HEK293 (cell line): ENCODE results near the gene C17orf107.

Experiments used
- BCL11A ChIP-seq: fragments of 450-650 bp; formaldehyde crosslinking; IDR thresholded peaks from 2 replicates; pipeline ENCODE4 v1.5.1; 2016; ENCODE audit warnings: low read depth, missing biosample characterization, missing genetic modification characterization
- FEZF1 ChIP-seq: fragments of 450-650 bp; formaldehyde crosslinking; IDR thresholded peaks from 2 replicates; pipeline ENCODE4 v1.5.1; 2016; ENCODE audit warnings: missing biosample characterization, missing genetic modification characterization
- GLI2 ChIP-seq: fragments of 450-650 bp; formaldehyde crosslinking; IDR thresholded peaks from 2 replicates; pipeline ENCODE4; 2017; ENCODE audit warnings: missing biosample characterization, missing genetic modification characterization, low read depth, borderline replicate concordance
- IKZF3 ChIP-seq: fragments of 450-650 bp; IDR thresholded peaks from 2 replicates; pipeline ENCODE4 v1.5.0; 2018; ENCODE audit warnings: missing biosample characterization, mild to moderate bottlenecking, missing genetic modification characterization, moderate library complexity
- MYNN ChIP-seq: fragments of 450-650 bp; formaldehyde crosslinking; IDR thresholded peaks from 2 replicates; pipeline ENCODE4 v1.5.1; 2016; ENCODE audit warnings: missing biosample characterization, missing genetic modification characterization, borderline replicate concordance
- OVOL3 ChIP-seq: fragments of 450-650 bp; formaldehyde crosslinking; IDR thresholded peaks from 2 replicates; pipeline ENCODE4 v1.5.1; 2016; ENCODE audit warnings: missing biosample characterization, missing genetic modification characterization
- SCRT2 ChIP-seq: fragments of 450-650 bp; formaldehyde crosslinking; IDR thresholded peaks from 2 replicates; pipeline ENCODE4 v1.5.1; 2016; ENCODE audit warnings: missing biosample characterization, missing genetic modification characterization
- SP2 ChIP-seq: fragments of 450-650 bp; formaldehyde crosslinking; IDR thresholded peaks from 2 replicates; pipeline ENCODE4 v1.5.1; 2016; ENCODE audit warnings: missing biosample characterization, missing genetic modification characterization
- TCF7L2 ChIP-seq: IDR thresholded peaks from 2 replicates; pipeline ENCODE4 v1.6.1; 2011; ENCODE audit warnings: low read depth, mild to moderate bottlenecking, inconsistent platforms, low read length, moderate library complexity, borderline replicate concordance
- ZBTB20 ChIP-seq: fragments of 450-650 bp; formaldehyde crosslinking; IDR thresholded peaks from 2 replicates; pipeline ENCODE4 v1.5.1; 2016; ENCODE audit warnings: missing biosample characterization, missing genetic modification characterization
- ZFHX2 ChIP-seq: fragments of 450-650 bp; formaldehyde crosslinking; conservative IDR thresholded peaks from 2 replicates; pipeline ENCODE4 v1.5.1; 2016; ENCODE audit warnings: missing biosample characterization, missing genetic modification characterization
- ZNF10 ChIP-seq: fragments of 450-650 bp; formaldehyde crosslinking; IDR thresholded peaks from 2 replicates; pipeline ENCODE4 v1.5.1; 2017; ENCODE audit warnings: missing biosample characterization, missing genetic modification characterization
- ZNF112 ChIP-seq: fragments of 450-650 bp; formaldehyde crosslinking; IDR thresholded peaks from 2 replicates; pipeline ENCODE4 v1.5.0; 2017; ENCODE audit warnings: missing biosample characterization, missing genetic modification characterization
- ZNF114 ChIP-seq: fragments of 450-650 bp; formaldehyde crosslinking; IDR thresholded peaks from 2 replicates; pipeline ENCODE4 v1.5.0; 2017; ENCODE audit warnings: missing biosample characterization, missing genetic modification characterization
- ZNF140 ChIP-seq: fragments of 450-650 bp; formaldehyde crosslinking; IDR thresholded peaks from 2 replicates; pipeline ENCODE4 v1.5.1; 2016; ENCODE audit warnings: missing biosample characterization, missing genetic modification characterization
- ZNF157 ChIP-seq: fragments of 450-650 bp; formaldehyde crosslinking; IDR thresholded peaks from 2 replicates; pipeline ENCODE4 v1.5.1; 2016; ENCODE audit warnings: missing biosample characterization, missing genetic modification characterization
- ZNF274 ChIP-seq, 2 experiments: fragments of 200-500 bp in 1 of 2; fragments of 450-650 bp in 1 of 2; sonication (Bioruptor generic) in 1 of 2; formaldehyde crosslinking in 1 of 2; IDR thresholded peaks; 2 replicates each; pipeline versions ENCODE4 v1.5.1 to v1.6.1; 2014 to 2016; ENCODE audit warnings: borderline replicate concordance in 1 of 2, inconsistent platforms in 1 of 2, low read length in 1 of 2, missing biosample characterization in 1 of 2, missing genetic modification characterization in 1 of 2
- ZNF654 ChIP-seq: fragments of 450-650 bp; formaldehyde crosslinking; IDR thresholded peaks from 2 replicates; pipeline ENCODE4 v1.5.1; 2016; ENCODE audit warnings: low read depth, missing biosample characterization, missing genetic modification characterization
- ZNF660 ChIP-seq: fragments of 450-650 bp; IDR thresholded peaks from 2 replicates; pipeline ENCODE4 v1.5.1; 2018; ENCODE audit warnings: missing biosample characterization, mild to moderate bottlenecking, missing genetic modification characterization
- ZNF701 ChIP-seq: fragments of 450-650 bp; formaldehyde crosslinking; IDR thresholded peaks from 2 replicates; pipeline ENCODE4 v1.5.1; 2016; ENCODE audit warnings: missing biosample characterization, missing genetic modification characterization
- ZSCAN16 ChIP-seq: fragments of 450-650 bp; formaldehyde crosslinking; IDR thresholded peaks from 2 replicates; pipeline ENCODE4 v1.5.1; 2016; ENCODE audit warnings: missing biosample characterization, missing genetic modification characterization
- TF ChIP-seq, protein P1 (sequence below): fragments of 450-650 bp; formaldehyde crosslinking; IDR thresholded peaks from 2 replicates; pipeline ENCODE4 v1.5.1; 2017; ENCODE audit warnings: missing biosample characterization, missing genetic modification characterization
- TF ChIP-seq, protein P2 (sequence below): fragments of 450-650 bp; formaldehyde crosslinking; IDR thresholded peaks from 2 replicates; pipeline ENCODE4 v1.5.1; 2016; ENCODE audit warnings: missing biosample characterization, missing genetic modification characterization, borderline replicate concordance
- TF ChIP-seq, protein P3 (sequence below): fragments of 450-650 bp; formaldehyde crosslinking; IDR thresholded peaks from 2 replicates; pipeline ENCODE4 v1.5.0; 2017; ENCODE audit warnings: missing biosample characterization, missing genetic modification characterization, borderline replicate concordance
- TF ChIP-seq, protein P4 (sequence below): IDR thresholded peaks from 2 replicates; pipeline ENCODE4 v1.6.1; 2011; ENCODE audit warnings: mild to moderate bottlenecking, low read depth, low read length, borderline replicate concordance

C17orf107 gene

DNA sequence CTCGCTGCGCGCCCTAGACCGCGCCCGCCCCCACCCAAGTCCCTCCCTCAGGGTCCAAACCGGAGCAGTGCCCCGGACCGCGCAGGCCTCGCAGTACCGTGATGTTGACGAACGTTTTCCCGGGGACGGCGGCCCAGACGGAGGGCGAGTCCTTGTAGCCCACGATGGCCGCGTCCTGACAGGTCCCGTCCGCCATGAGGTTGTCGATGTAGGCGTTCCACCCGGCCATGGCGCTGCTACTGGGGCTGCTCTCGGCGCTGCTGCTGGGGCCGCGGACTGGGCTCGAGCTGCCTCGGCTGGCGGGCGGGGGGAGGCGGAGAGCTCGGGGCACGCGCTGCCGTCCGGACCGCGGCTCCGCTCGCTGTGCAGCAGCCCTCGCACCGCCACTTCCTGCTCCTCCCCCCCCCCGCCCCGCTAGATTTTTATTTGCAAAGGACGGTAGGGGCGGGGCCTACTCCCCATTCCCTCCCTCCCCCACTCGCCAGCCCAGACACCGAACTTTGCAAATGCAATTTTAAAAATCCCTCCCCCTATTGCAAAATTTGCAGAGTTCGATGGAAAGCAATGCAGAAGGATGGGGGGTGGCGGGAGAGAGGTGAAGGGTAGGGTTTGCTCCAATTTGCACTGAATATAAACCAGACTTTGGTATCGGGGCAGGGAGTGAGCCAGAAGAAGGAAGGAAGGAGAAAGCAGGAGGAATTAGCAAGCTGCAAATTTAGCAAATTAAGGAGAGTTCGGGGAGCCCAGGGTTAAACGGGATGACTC, 49.0 kb downstream of the C17orf107 start, which contains the start of gene PFN1 (continued):
- TF ChIP-seq, protein P1, sequence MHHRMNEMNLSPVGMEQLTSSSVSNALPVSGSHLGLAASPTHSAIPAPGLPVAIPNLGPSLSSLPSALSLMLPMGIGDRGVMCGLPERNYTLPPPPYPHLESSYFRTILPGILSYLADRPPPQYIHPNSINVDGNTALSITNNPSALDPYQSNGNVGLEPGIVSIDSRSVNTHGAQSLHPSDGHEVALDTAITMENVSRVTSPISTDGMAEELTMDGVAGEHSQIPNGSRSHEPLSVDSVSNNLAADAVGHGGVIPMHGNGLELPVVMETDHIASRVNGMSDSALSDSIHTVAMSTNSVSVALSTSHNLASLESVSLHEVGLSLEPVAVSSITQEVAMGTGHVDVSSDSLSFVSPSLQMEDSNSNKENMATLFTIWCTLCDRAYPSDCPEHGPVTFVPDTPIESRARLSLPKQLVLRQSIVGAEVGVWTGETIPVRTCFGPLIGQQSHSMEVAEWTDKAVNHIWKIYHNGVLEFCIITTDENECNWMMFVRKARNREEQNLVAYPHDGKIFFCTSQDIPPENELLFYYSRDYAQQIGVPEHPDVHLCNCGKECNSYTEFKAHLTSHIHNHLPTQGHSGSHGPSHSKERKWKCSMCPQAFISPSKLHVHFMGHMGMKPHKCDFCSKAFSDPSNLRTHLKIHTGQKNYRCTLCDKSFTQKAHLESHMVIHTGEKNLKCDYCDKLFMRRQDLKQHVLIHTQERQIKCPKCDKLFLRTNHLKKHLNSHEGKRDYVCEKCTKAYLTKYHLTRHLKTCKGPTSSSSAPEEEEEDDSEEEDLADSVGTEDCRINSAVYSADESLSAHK (tag by site-specific recombination), result peak; percentile 46; the same call in 1 of the 2 replicates
- no peak for TF ChIP-seq ZNF157
- TF ChIP-seq BCL11A (tag by site-specific recombination), result peak; percentile 11; the same call in 1 of the 2 replicates
- TF ChIP-seq GLI2 (tag by site-specific recombination), result no peak
- TF ChIP-seq OVOL3 (tag by site-specific recombination), result no peak; the same call in 1 of the 2 replicates
- TF ChIP-seq, protein P2, sequence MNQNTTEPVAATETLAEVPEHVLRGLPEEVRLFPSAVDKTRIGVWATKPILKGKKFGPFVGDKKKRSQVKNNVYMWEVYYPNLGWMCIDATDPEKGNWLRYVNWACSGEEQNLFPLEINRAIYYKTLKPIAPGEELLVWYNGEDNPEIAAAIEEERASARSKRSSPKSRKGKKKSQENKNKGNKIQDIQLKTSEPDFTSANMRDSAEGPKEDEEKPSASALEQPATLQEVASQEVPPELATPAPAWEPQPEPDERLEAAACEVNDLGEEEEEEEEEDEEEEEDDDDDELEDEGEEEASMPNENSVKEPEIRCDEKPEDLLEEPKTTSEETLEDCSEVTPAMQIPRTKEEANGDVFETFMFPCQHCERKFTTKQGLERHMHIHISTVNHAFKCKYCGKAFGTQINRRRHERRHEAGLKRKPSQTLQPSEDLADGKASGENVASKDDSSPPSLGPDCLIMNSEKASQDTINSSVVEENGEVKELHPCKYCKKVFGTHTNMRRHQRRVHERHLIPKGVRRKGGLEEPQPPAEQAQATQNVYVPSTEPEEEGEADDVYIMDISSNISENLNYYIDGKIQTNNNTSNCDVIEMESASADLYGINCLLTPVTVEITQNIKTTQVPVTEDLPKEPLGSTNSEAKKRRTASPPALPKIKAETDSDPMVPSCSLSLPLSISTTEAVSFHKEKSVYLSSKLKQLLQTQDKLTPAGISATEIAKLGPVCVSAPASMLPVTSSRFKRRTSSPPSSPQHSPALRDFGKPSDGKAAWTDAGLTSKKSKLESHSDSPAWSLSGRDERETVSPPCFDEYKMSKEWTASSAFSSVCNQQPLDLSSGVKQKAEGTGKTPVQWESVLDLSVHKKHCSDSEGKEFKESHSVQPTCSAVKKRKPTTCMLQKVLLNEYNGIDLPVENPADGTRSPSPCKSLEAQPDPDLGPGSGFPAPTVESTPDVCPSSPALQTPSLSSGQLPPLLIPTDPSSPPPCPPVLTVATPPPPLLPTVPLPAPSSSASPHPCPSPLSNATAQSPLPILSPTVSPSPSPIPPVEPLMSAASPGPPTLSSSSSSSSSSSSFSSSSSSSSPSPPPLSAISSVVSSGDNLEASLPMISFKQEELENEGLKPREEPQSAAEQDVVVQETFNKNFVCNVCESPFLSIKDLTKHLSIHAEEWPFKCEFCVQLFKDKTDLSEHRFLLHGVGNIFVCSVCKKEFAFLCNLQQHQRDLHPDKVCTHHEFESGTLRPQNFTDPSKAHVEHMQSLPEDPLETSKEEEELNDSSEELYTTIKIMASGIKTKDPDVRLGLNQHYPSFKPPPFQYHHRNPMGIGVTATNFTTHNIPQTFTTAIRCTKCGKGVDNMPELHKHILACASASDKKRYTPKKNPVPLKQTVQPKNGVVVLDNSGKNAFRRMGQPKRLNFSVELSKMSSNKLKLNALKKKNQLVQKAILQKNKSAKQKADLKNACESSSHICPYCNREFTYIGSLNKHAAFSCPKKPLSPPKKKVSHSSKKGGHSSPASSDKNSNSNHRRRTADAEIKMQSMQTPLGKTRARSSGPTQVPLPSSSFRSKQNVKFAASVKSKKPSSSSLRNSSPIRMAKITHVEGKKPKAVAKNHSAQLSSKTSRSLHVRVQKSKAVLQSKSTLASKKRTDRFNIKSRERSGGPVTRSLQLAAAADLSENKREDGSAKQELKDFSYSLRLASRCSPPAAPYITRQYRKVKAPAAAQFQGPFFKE (tag by site-specific recombination), result peak; percentile 50; the same call in 1 of the 2 replicates
- no peak for TF ChIP-seq TCF7L2
- TF ChIP-seq ZBTB20 (tag by site-specific recombination), result peak; percentile 51; the same call in 1 of the 2 replicates
- TF ChIP-seq ZNF10 (tag by site-specific recombination), result no peak
- 0 out of 2 replicates have a peak, but pooled peaks have one; percentile 70 for TF ChIP-seq MYNN (tag by site-specific recombination)
- no peak for TF ChIP-seq ZNF701 (tag by site-specific recombination)
- TF ChIP-seq ZNF274 (IDR thresholded peaks at IDR 0.05; ENCODE audit: low read length), result no peak
- TF ChIP-seq ZNF274 (tag by site-specific recombination; IDR thresholded peaks at IDR 0.05; ENCODE audit: borderline replicate concordance), result no peak
- no peak for TF ChIP-seq ZNF660 (tag by site-specific recombination)
- no peak for TF ChIP-seq FEZF1
- TF ChIP-seq, protein P3, sequence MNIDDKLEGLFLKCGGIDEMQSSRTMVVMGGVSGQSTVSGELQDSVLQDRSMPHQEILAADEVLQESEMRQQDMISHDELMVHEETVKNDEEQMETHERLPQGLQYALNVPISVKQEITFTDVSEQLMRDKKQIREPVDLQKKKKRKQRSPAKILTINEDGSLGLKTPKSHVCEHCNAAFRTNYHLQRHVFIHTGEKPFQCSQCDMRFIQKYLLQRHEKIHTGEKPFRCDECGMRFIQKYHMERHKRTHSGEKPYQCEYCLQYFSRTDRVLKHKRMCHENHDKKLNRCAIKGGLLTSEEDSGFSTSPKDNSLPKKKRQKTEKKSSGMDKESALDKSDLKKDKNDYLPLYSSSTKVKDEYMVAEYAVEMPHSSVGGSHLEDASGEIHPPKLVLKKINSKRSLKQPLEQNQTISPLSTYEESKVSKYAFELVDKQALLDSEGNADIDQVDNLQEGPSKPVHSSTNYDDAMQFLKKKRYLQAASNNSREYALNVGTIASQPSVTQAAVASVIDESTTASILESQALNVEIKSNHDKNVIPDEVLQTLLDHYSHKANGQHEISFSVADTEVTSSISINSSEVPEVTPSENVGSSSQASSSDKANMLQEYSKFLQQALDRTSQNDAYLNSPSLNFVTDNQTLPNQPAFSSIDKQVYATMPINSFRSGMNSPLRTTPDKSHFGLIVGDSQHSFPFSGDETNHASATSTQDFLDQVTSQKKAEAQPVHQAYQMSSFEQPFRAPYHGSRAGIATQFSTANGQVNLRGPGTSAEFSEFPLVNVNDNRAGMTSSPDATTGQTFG (tag by site-specific recombination), result no peak
- TF ChIP-seq ZNF654 (tag by site-specific recombination), result no peak
- TF ChIP-seq ZNF114, result no peak
- peak; percentile 14 for TF ChIP-seq SP2 (tag by site-specific recombination)
- TF ChIP-seq, protein P4, sequence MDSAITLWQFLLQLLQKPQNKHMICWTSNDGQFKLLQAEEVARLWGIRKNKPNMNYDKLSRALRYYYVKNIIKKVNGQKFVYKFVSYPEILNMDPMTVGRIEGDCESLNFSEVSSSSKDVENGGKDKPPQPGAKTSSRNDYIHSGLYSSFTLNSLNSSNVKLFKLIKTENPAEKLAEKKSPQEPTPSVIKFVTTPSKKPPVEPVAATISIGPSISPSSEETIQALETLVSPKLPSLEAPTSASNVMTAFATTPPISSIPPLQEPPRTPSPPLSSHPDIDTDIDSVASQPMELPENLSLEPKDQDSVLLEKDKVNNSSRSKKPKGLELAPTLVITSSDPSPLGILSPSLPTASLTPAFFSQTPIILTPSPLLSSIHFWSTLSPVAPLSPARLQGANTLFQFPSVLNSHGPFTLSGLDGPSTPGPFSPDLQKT, result no peak
- no peak for TF ChIP-seq ZNF140
- TF ChIP-seq ZNF112 (tag by site-specific recombination), result no peak
- 0 out of 2 replicates have a peak, but pooled peaks have one; percentile 12 for TF ChIP-seq ZSCAN16
- TF ChIP-seq IKZF3 (tag by site-specific recombination), result no peak; the same call in none of the 2 replicates
- TF ChIP-seq SCRT2 (tag by site-specific recombination), result no peak
- no peak for TF ChIP-seq ZFHX2 (tag by site-specific recombination)
